Aorta (tissue), 5 donors: Measurements from ENCODE around the gene FEM1C. TPM values are rescaled to one million over a fixed set of nuclear protein-coding genes. Genes with fewer than 3 reads are reported as not detected.

ENCODE experiments used
- ATAC-seq: fragments of 200-7000 bp; cut with Tn5 transposase; one replicate; pipeline ENCODE4 v1.9.1; 2022; ENCODE audit warnings: moderate library complexity; ENCODE audit not compliant: low FRiP score
- DNase-seq, 2 donors: peaks; one replicate each; pipeline ENCODE4 v3.0.0-alpha.2; 2020
- H3K27ac ChIP-seq, 2 donors: one replicate each; pipeline ENCODE4 v1.5.1; 2013; ENCODE audit warnings: low read length in 2 of 2, mild to moderate bottlenecking in 2 of 2, moderate library complexity in 2 of 2, control low read depth in 1 of 2, inconsistent platforms in 1 of 2, low read depth in 1 of 2
- H3K27me3 ChIP-seq, 2 donors: one replicate each; pipeline ENCODE4 v1.6.1; 2013; ENCODE audit warnings: control low read depth in 1 of 2, low read length in 1 of 2, mild to moderate bottlenecking in 1 of 2, moderate library complexity in 1 of 2; ENCODE audit not compliant: insufficient read depth in 2 of 2, control insufficient read depth in 1 of 2
- H3K36me3 ChIP-seq, 2 donors: one replicate each; pipeline ENCODE4 v1.6.1; 2013; ENCODE audit warnings: control low read depth in 1 of 2, low read length in 1 of 2, mild to moderate bottlenecking in 1 of 2; ENCODE audit not compliant: insufficient read depth in 2 of 2, control insufficient read depth in 1 of 2
- H3K4me1 ChIP-seq, 2 donors: one replicate each; pipeline ENCODE4 v1.6.1; 2013; ENCODE audit warnings: low read length in 2 of 2, control low read depth in 1 of 2, mild to moderate bottlenecking in 1 of 2, moderate library complexity in 1 of 2; ENCODE audit not compliant: insufficient read depth in 2 of 2, control insufficient read depth in 1 of 2
- H3K4me3 ChIP-seq, 2 donors: one replicate each; pipeline ENCODE4 v1.5.1; 2013; ENCODE audit warnings: low read length in 2 of 2, control low read depth in 1 of 2, mild to moderate bottlenecking in 1 of 2
- H3K9me3 ChIP-seq: one replicate; pipeline ENCODE4 v1.6.1; 2013; ENCODE audit warnings: mild to moderate bottlenecking, low read length; ENCODE audit not compliant: control insufficient read depth
- WGBS, 2 donors: extraction: QIAGEN DNeasy Blood & Tissue Kit; methylation state at CpG; one replicate each; pipeline ENCODE4 v1.1.7; 2013; 5-methylcytosine and 5-hydroxymethylcytosine counted together
- intact Hi-C, 2 donors: fragments of 100-400 bp; cut with DNase I; formaldehyde crosslinking; loops; one replicate each; pipeline versions ENCODE4 v1.14.2 to v1.15.0; 2022
- long read RNA-seq, 2 donors: library from polyadenylated mRNA; unstranded; transcript quantifications; one replicate each; pipeline ENCODE4 v2.0.0, GENCODE V29; 2020 to 2021
- polyA plus RNA-seq, 2 donors: library from polyadenylated mRNA; stranded (reverse); fragments of 200-250 nt; gene quantifications; one replicate each; pipeline ENCODE4 v1.2.3, GENCODE V29; 2013
- total RNA-seq, 2 donors: library from RNA; stranded (reverse); fragmentation: NEBNext Ultra II Directional; extraction: Animal tissue kit (Norgen Biotek cat#: 25700); gene quantifications; one replicate each; pipeline ENCODE4 v1.2.1, GENCODE V29; 2021
- donor health status: healthy with polysubstance abuse.
- donor health status: Bipolar disorder and iron deficiency.
- donor health status: DM: no; HTN: no; CAD: no.
- donor health status: DM: no; HTN: no; CAD: no.
- donor health status: DM: yes; HTN: yes; CAD: no.

The FEM1C gene, protein sequence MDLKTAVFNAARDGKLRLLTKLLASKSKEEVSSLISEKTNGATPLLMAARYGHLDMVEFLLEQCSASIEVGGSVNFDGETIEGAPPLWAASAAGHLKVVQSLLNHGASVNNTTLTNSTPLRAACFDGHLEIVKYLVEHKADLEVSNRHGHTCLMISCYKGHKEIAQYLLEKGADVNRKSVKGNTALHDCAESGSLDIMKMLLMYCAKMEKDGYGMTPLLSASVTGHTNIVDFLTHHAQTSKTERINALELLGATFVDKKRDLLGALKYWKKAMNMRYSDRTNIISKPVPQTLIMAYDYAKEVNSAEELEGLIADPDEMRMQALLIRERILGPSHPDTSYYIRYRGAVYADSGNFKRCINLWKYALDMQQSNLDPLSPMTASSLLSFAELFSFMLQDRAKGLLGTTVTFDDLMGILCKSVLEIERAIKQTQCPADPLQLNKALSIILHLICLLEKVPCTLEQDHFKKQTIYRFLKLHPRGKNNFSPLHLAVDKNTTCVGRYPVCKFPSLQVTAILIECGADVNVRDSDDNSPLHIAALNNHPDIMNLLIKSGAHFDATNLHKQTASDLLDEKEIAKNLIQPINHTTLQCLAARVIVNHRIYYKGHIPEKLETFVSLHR
- total RNA-seq (10 to 100 TPM; 18.8 to 21.0 TPM), polyA plus RNA-seq (1 to 10 TPM; 5.1 to 7.1 TPM)
- long read RNA-seq, donor 1, full-length matches to known transcripts = 4 of 4 reads
- long read RNA-seq, donor 1, partial matches to known transcripts = 0 of 4 reads
- long read RNA-seq, donor 1, other reads (novel, unspliced or antisense) = 0 of 4 reads
- long read RNA-seq, donor 2, full-length matches to known transcripts = 3 of 5 reads
- long read RNA-seq, donor 2, partial matches to known transcripts = 1 of 5 reads
- long read RNA-seq, donor 2, other reads (novel, unspliced or antisense) = 1 of 5 reads

DNA sequence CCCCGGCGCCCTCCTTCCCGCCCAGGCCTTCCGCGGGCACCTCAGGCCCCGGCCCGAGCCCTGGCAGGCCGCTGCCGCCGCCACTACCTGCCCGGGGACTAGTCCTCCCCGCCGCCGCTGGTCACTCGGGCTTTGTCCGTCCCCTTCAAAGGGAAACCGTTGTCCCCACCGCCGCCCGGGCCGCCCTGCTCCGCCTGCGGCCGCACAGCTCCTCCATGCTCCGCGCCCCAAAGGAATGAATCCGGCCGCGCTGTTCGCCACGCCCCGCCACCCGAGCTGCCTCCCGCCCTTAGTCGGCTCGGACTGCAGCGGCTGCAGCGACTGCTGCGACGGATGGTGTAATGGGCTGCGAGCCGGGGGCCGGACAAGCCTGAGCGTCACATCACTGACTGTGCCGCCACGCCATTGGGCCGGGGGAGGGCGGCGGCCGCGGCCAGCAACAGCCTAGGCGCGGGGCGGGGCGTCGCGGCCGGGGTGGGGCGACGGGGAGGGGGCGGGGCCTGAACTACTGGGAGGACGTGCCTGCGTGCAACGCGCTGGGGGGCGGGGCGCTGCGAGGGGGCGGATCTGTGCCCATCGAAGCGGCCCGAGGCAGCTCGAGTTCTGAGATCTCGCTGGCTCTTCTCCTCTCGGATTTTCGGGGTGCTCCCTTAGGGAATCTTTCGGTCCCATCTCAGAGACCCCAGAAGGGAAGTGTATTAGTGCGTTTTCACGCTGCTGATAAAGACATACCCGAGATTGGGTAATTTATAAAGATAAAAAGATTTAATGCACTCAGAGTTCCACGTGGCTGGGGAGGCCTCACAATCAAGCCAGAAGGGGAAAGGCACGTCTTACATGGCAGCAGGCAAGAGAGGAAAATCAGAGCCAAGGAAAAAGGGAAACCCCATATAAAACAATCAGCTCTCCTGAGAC, at the start of gene FEM1C:
TSS of gene FEM1C (minus strand) at position 340 of the 915 bp plus-strand sequence. CDS start 1,282 bp downstream, outside the sequence.
- DNase-seq = peak; percentile 98 to 100
- intact Hi-C loops = loop anchor here in 1 of 2 donors (10.0 kb wide), 1 partner anchor 80 kb away; the partner anchor contains the start of gene TMED7
- Histone ChIP-seq H3K9me3 (peaks cover 1% of the 10 kb centered on the region), H3K4me1 (no peaks in the 10 kb centered on the region), H3K36me3 (no peaks in the 10 kb centered on the region), H3K27me3 (no peaks in the 10 kb centered on the region), H3K4me3 (peak within 1 kb of the TSS; percentile 65 to 99), H3K27ac (peak within 1 kb of the TSS; percentile 96 to 98)
- 1 to 2% methylated on average over 77 to 82 of the region's 82 CpGs for WGBS, 2 donors
- ATAC-seq = peak; percentile 99

DNA sequence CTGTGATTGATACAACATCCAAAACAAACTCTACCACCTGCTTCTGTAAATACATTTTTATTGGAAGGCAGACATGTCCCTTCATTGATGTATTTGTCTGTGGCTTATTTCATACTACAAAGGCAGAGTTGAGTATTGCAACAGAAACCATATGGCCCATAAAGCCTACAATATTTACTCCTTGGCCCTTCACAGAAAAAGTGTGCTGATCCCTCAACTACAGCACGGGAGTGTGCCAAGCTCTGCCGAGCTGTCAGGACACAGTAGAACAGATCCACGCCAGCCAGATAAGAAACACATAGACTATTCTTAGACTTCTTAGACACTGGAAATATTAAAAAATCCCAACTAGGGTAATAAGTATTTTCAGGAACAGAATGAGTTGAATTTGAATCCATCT, 44.5 kb upstream of the FEM1C start:
- Histone ChIP-seq H3K36me3 (no peaks in the 10 kb centered on the region), H3K27ac (no peak overlapping the region), H3K27me3 (no peaks in the 10 kb centered on the region), H3K4me3 (no peak overlapping the region), H3K4me1 (no peaks in the 10 kb centered on the region), H3K9me3 (no peaks in the 10 kb centered on the region)
- DNase-seq = no peak
- intact Hi-C loops = loop anchor here in 1 of 2 donors (5.0 kb wide), 1 partner anchor 277 kb away; no protein-coding TSS in a partner anchor
- 9 to 11% methylated on average over 3 of the region's 3 CpGs for WGBS, 2 donors
- ATAC-seq = no peak

DNA sequence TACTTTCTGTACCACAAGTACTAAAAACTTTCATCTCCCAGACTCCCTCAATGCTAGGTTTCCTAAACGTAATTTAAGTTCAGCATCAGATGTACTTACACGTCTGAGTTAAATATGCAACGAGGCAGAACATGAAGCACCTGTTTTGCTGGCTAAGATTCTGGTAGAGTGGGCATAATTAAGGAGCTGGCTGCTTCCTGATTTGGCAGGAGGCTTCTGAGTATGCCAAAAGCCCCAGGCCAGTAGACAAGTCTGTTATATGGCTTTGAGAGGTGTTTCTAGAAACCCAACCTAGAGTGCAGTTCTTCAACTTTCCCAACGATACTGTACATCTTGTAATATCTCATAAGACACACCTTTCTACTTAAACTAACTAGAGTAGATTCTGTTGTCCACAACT, 44.1 kb upstream of the FEM1C start:
- 81 to 86% methylated on average over 4 of the region's 4 CpGs for WGBS, 2 donors
- intact Hi-C loops = loop anchor here in 1 of 2 donors (5.0 kb wide), 1 partner anchor 276 kb away; no protein-coding TSS in a partner anchor

DNA sequence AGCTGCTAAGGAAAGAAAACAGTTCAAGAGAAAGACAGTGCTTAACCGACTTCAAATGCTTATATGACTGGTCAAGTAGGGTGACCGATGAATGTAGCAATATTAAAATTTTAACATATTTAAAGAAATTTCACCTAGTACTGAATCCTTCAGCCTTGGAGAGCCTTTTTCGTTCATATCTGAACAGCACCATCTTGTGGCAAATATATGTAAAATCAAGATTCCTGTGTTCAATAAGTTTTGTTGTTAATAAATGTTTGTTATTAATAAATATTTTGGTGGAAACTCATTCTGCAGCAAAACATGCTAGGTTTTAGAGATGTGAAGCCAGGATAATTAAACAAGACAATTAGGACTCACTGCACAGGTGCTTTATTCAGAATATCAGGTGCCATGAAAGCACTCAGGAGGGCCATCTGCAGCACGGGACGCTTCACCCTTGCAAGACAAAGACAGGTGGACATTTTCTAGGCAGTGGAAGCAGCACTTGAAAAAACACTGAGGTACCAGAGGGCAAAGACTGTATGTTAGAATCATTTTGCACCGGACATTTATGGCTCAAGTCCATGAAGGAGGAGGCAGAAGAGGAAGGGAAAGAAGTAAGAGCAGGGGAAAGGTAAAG, 42.1 kb upstream of the FEM1C start:
- H3K27me3 ChIP-seq = no peaks in the 10 kb centered on the region
- H3K27ac ChIP-seq = no peak overlapping the region
- WGBS, 2 donors = 49 to 51% methylated on average over 6 of the region's 6 CpGs
- H3K36me3 ChIP-seq = no peaks in the 10 kb centered on the region
- H3K9me3 ChIP-seq = no peaks in the 10 kb centered on the region
- H3K4me1 ChIP-seq = no peaks in the 10 kb centered on the region
- ATAC-seq (no peak), DNase-seq (no peak)
- no peak overlapping the region for H3K4me3 ChIP-seq
- intact Hi-C loops = loop anchor here (2.0 to 5.0 kb wide), 2 partner anchors 274 to 278 kb away; no protein-coding TSS in a partner anchor

More for the DNA sequence above, 44.1 kb upstream of the FEM1C start:
- Histone ChIP-seq H3K27ac (no peak overlapping the region), H3K4me3 (no peak overlapping the region), H3K9me3 (no peaks in the 10 kb centered on the region), H3K4me1 (no peaks in the 10 kb centered on the region), H3K27me3 (no peaks in the 10 kb centered on the region), H3K36me3 (no peaks in the 10 kb centered on the region)
- no peak for ATAC-seq
- no peak for DNase-seq

DNA sequence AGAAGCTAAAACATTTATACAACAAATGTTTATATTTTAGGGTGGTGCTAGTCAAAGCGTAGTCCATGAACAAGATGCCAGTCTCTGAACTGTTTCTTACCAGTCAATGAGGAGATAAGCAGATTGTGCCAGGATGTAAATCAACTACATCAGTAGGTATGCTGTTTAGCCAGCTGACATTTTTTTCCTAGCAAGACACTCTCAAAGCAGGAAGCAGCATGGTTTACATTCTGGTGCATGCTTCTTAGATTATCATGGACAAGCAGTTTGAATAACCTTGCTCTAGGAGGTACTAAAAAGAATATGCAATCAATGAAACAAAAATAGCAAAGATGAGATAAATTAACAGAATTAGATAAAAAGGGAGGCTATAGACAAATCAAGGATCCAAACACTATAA, 40.7 kb upstream of the FEM1C start:
- no peak for ATAC-seq
- H3K9me3 ChIP-seq = no peaks in the 10 kb centered on the region
- peaks cover 0 to 3% of the 10 kb centered on the region in 2 donors for H3K36me3 ChIP-seq
- no peak overlapping the region for H3K27ac ChIP-seq
- intact Hi-C loops = loop anchor here in 1 of 2 donors (5.0 kb wide), 1 partner anchor 273 kb away; no protein-coding TSS in a partner anchor
- DNase-seq = no peak
- H3K4me1 ChIP-seq = no peaks in the 10 kb centered on the region
- 90 to 97% methylated on average over 1 of the region's 1 CpG for whole genome bisulfite sequencing, 2 donors
- H3K27me3 ChIP-seq = no peaks in the 10 kb centered on the region
- no peak overlapping the region for H3K4me3 ChIP-seq

DNA sequence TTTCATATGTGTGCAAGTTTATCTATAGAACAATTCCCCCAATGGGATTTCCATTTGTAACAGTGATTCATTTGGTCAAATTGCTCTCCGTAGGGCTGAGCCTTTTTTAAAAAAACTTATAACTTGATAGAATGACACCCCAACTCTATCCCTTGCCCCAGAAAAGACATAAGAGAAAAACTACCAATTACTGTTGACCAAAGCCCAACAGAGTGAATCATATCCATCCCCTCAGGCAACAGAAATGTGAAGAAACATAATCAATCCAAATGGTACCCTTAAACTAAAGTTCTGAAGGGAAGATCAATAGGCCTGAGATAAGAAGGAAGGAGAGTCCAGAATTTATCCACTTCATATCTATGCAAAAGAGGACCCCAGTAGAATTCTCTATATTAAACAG, 39.9 kb upstream of the FEM1C start:
- peaks cover 0 to 3% of the 10 kb centered on the region in 2 donors for H3K36me3 ChIP-seq
- 82 to 94% methylated on average over 1 of the region's 1 CpG for WGBS, 2 donors
- H3K9me3 ChIP-seq = no peaks in the 10 kb centered on the region
- DNase-seq (no peak), ATAC-seq (no peak)
- no peaks in the 10 kb centered on the region for H3K4me1 ChIP-seq
- intact Hi-C loops = no loop called here
- H3K27ac ChIP-seq = no peak overlapping the region
- no peak overlapping the region for H3K4me3 ChIP-seq
- no peaks in the 10 kb centered on the region for H3K27me3 ChIP-seq

DNA sequence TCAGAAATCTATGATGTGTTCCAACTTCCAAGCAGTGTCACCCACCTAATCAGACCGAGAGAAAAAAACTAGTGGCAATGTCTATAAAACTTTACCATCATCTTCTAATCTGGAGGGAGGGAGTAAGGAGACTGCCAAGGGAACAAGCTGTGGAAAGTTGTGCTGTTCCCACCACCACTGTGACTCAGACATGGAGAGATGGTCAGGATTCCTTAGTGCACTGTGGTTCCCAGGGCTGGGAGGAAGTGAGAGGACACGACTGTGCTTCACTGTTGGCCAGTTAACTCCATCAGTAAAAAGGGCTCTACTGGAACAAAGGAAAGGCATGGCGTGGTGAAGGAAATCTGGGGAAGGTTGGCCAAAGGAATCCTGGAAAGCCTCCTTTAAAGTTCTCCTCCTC, 38.9 kb upstream of the FEM1C start:
- Histone ChIP-seq H3K27ac (no peak overlapping the region), H3K4me1 (no peaks in the 10 kb centered on the region), H3K36me3 (peaks cover 0 to 3% of the 10 kb centered on the region in 2 donors), H3K9me3 (no peaks in the 10 kb centered on the region), H3K4me3 (no peak overlapping the region), H3K27me3 (no peaks in the 10 kb centered on the region)
- DNase-seq = peak in 1 of 2 donors; percentile 49
- 47 to 49% methylated on average over 3 of the region's 3 CpGs for WGBS, 2 donors
- no peak for ATAC-seq
- intact Hi-C loops = no loop called here
